Activated CD4-positive, alpha-beta memory T cell treated with anti-CD3 and anti-CD28 coated beads for 36 hours (primary cell): ENCODE measurements around the gene YWHAQ. TPM values are rescaled to one million over a fixed set of nuclear protein-coding genes. Genes with fewer than 3 reads are reported as not detected.
"Not testable (repeated sequence)": the region's sequence is repeated elsewhere in the genome, so short reads cannot be mapped to it uniquely, and the experiment has no call there.

Source experiments
- CTCF ChIA-PET: fragments of 350-600 bp; sonication (Branson Sonifier 250); formaldehyde crosslinking; loops from one replicate; lab custom pipeline; 2021; ENCODE audit warnings: antibody characterized with exemption, inconsistent platforms; lab: Charles Lee
- POLR2A ChIA-PET: fragments of 350-600 bp; sonication (Branson Sonifier 250); formaldehyde crosslinking; loops from one replicate; lab custom pipeline; 2021; ENCODE audit warnings: antibody characterized with exemption; lab: Charles Lee
- DNase-seq: peaks from one replicate; pipeline ENCODE4 v3.0.0-alpha.2; 2020
- H3K27ac Mint-ChIP-seq: one replicate; pipeline ENCODE4 v1.8.0; 2021; ENCODE audit warnings: mixed read lengths
- H3K27me3 Mint-ChIP-seq: one replicate; pipeline ENCODE4 v1.8.0; 2021; ENCODE audit warnings: mixed read lengths
- H3K36me3 Mint-ChIP-seq: one replicate; pipeline ENCODE4 v1.8.0; 2021; ENCODE audit warnings: mixed read lengths
- H3K4me1 Mint-ChIP-seq: one replicate; pipeline ENCODE4 v1.8.0; 2021; ENCODE audit warnings: low read depth, mixed read lengths
- H3K4me3 Mint-ChIP-seq: one replicate; pipeline ENCODE4 v1.8.0; 2021; ENCODE audit warnings: mild to moderate bottlenecking, mixed read lengths
- H3K9me3 Mint-ChIP-seq: one replicate; pipeline ENCODE4 v1.8.0; 2021; ENCODE audit warnings: mixed read lengths
- intact Hi-C: fragments of 100-400 bp; cut with micrococcal nuclease; formaldehyde crosslinking; loops from one replicate; pipeline ENCODE4 v1.15.1; 2023
- total RNA-seq, 2 experiments: library from RNA; stranded (reverse); gene quantifications; one replicate each; pipeline ENCODE4 v1.2.3, GENCODE V29; 2021

YWHAQ gene
- total RNA-seq, 2 experiments from 2014 or later = 495 to 541 TPM

DNA sequence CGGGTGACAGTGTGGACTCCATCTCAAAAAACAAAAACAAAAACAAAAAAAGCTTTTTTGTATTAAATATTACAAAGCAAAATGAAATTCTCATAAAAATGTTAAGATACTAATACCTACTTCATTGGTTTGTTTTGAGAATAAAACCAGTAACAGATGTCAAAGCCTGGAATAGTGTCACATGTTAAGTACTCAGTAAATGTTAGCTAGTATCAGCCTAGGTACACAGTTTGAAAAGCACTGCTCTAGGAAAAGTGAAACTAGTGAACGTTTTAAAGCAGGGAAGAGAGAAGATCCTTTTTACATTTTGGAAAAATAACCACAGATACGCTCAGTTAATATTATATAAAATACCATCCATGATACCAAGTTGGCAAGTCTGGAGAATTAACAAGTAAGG is 38.1 kb downstream of the YWHAQ start:
- intact Hi-C loops = no loop called here
- H3K27me3 Mint-ChIP-seq = no peaks in the 10 kb centered on the region
- CTCF ChIA-PET = no interaction called here
- H3K36me3 Mint-ChIP-seq = peaks cover 35% of the 10 kb centered on the region
- DNase-seq = no peak
- H3K9me3 Mint-ChIP-seq = no peaks in the 10 kb centered on the region
- peaks cover 66% of the 10 kb centered on the region for H3K4me1 Mint-ChIP-seq
- no peak overlapping the region for H3K4me3 Mint-ChIP-seq
- POLR2A ChIA-PET = no interaction called here
- peak overlapping the region; percentile 65 for H3K27ac Mint-ChIP-seq

DNA sequence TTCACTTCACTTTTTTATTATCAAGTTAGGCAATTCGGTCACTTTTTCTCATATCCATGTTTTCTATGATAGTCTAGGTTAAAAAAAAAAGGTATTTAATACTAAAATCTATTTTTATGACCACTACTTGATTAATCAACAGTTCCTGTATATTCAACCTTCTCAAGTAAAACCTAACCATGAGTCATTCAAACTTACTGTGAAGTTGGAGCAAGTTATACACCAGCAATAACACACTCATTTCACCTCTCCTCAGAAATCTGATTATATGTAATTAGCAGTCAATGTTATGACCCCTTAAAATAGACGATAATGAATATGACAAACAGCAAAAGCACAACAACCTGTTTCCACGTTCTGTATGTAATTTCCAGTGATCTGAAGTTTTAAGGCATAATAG is 40.2 kb downstream of the YWHAQ start:
- H3K4me1 Mint-ChIP-seq = peaks cover 56% of the 10 kb centered on the region
- peaks cover 48% of the 10 kb centered on the region for H3K36me3 Mint-ChIP-seq
- no peak for DNase-seq
- peak overlapping the region; percentile 57 for H3K27ac Mint-ChIP-seq
- ChIA-PET POLR2A (interaction anchor here (0.9 to 1.6 kb wide), 6 partner anchors 27 to 168 kb away, joined by 3 to 5 read pairs (median 4); partner anchors contain the start of genes ADAM17, ITGB1BP1 and YWHAQ), CTCF (interaction anchor here (1.1 to 4.1 kb wide), 5 partner anchors 11 to 209 kb away, joined by 3 to 17 read pairs (median 5); partner anchors contain the start of gene ADAM17)
- H3K4me3 Mint-ChIP-seq = no peak overlapping the region
- intact Hi-C loops = no loop called here
- no peaks in the 10 kb centered on the region for H3K9me3 Mint-ChIP-seq
- no peaks in the 10 kb centered on the region for H3K27me3 Mint-ChIP-seq

GRCh38 chr2:9586465-9586864 is 44.3 kb downstream of the YWHAQ start:
- intact Hi-C loops = no loop called here
- H3K9me3 Mint-ChIP-seq = no peaks in the 10 kb centered on the region
- CTCF ChIA-PET = interaction anchor here (0.6 to 4.1 kb wide), 3 partner anchors 10 to 134 kb away, joined by 3 to 17 read pairs (median 6); partner anchors contain the start of gene ADAM17
- no peaks in the 10 kb centered on the region for H3K27me3 Mint-ChIP-seq
- no peak for DNase-seq
- H3K4me3 Mint-ChIP-seq = no peak overlapping the region
- POLR2A ChIA-PET = no interaction called here
- H3K27ac Mint-ChIP-seq = no peak overlapping the region
- peaks cover 26% of the 10 kb centered on the region for H3K4me1 Mint-ChIP-seq
- peaks cover 60% of the 10 kb centered on the region for H3K36me3 Mint-ChIP-seq

DNA sequence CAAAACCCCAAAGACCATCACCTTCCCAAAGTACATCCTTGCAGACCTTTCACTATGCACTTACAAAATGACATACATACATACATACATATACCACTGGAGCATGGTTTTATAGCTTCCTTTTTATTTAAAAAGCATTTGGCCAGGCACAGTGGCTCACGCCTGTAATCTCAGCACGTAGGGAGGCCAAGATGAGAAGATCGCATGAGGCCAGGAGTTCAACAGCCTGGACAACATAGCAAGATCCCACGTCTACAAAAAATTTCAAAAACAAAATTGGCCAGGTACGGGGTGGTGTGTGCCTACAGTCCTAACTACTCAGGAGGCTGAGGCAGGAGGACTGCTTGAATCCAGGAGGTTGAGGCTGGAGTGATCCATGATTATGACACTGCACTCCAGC is 45.3 kb downstream of the YWHAQ start:
- POLR2A ChIA-PET = no interaction called here
- Mint-ChIP-seq H3K36me3 (peaks cover 56% of the 10 kb centered on the region), H3K27ac (no peak overlapping the region), H3K4me1 (peaks cover 16% of the 10 kb centered on the region), H3K27me3 (no peaks in the 10 kb centered on the region), H3K4me3 (no peak overlapping the region), H3K9me3 (no peaks in the 10 kb centered on the region)
- DNase-seq = no peak
- CTCF ChIA-PET = no interaction called here
- intact Hi-C loops = no loop called here

DNA sequence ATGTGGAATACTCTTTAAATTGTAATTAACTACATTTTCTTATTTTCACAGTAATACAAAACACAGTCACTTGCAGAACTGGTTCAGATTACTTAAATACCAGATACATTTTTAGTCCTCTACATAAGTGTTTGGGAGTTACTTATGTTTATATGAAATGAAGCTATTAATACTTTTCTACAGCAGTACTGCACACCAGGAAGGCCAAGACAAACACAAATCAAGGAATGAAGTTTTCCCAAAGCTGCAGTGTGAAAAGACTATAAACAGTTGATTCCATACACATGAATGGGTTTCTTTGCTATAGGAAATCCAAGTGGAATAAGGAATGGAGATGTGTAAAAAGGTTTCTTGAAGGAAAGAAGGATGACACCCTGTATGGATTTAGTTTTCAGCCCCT is 45.9 kb downstream of the YWHAQ start:
- H3K4me1 Mint-ChIP-seq = peaks cover 11% of the 10 kb centered on the region
- intact Hi-C loops, H3K9me3 Mint-ChIP-seq, DNase-seq, H3K4me3 Mint-ChIP-seq, H3K27me3 Mint-ChIP-seq, POLR2A ChIA-PET, H3K27ac Mint-ChIP-seq, CTCF ChIA-PET: not testable (repeated sequence)
- H3K36me3 Mint-ChIP-seq = peaks cover 52% of the 10 kb centered on the region

GRCh38 chr2:9582624-9583023 is 48.2 kb downstream of the YWHAQ start:
- no peaks in the 10 kb centered on the region for H3K9me3 Mint-ChIP-seq

DNA sequence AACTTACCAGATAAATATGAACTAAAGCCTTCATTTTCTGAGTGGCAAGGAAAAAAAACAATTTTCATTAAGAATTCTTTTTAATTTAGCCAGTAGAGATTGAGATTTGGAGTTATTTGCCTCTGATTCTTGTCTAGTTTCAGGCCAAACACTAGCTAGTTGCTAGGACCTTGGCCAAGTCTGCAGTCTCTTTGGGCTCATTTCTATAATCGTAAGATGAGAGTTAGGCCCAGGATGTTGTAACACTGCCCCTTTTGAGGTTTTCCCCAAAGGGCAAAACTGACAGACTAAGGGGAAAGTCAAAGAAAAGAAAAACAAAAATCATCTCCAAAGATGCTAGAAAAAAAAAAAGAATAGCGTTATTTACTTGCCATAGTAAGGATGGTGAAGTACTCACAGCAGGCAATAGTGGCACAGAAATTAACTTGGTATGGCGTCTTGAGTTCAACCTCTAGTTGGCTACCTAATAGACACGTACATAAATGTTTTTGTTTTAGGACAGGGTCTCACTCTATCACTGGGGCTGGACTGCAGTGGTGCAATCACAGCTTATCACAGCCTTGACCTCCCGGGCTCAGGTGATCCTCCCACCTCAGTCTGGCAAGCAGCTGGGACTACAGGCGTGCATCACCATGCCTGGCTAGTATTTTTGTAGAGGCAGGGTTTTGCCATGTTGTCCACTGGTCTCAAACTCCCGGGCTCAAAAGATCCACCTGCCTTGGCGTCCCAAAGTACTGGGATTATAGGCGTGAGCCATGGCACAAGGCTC is 52.1 kb downstream of the YWHAQ start:
- intact Hi-C loops = no loop called here
- ChIA-PET CTCF (interaction anchor here (2.3 kb wide), 1 partner anchor 12 kb away, joined by 7 read pairs; no protein-coding TSS in a partner anchor), POLR2A (no interaction called here)
- no peaks in the 10 kb centered on the region for H3K9me3 Mint-ChIP-seq
- no peak overlapping the region for H3K27ac Mint-ChIP-seq
- H3K36me3 Mint-ChIP-seq = peaks cover 11% of the 10 kb centered on the region
- H3K27me3 Mint-ChIP-seq = no peaks in the 10 kb centered on the region
- no peak for DNase-seq
- H3K4me3 Mint-ChIP-seq = no peak overlapping the region
- peaks cover 8% of the 10 kb centered on the region for H3K4me1 Mint-ChIP-seq

More at GRCh38 chr2:9582624-9583023, 48.2 kb downstream of the YWHAQ start:
- DNase-seq = no peak
- ChIA-PET CTCF (no interaction called here), POLR2A (no interaction called here)
- peaks cover 6% of the 10 kb centered on the region for H3K4me1 Mint-ChIP-seq
- intact Hi-C loops = no loop called here
- no peaks in the 10 kb centered on the region for H3K27me3 Mint-ChIP-seq
- H3K4me3 Mint-ChIP-seq = no peak overlapping the region
- H3K36me3 Mint-ChIP-seq = peaks cover 45% of the 10 kb centered on the region
- no peak overlapping the region for H3K27ac Mint-ChIP-seq

- no peaks in the 10 kb centered on the region for H3K9me3 Mint-ChIP-seq
- ChIA-PET CTCF (interaction anchor here (0.6 kb wide), 1 partner anchor 44 kb away, joined by 3 read pairs; no protein-coding TSS in a partner anchor), POLR2A (no interaction called here)
- peaks cover 17% of the 10 kb centered on the region for H3K4me1 Mint-ChIP-seq
- no peak overlapping the region for H3K4me3 Mint-ChIP-seq
- intact Hi-C loops = no loop called here
- H3K27me3 Mint-ChIP-seq = no peaks in the 10 kb centered on the region
- no peak overlapping the region for H3K27ac Mint-ChIP-seq
- H3K36me3 Mint-ChIP-seq = peaks cover 2% of the 10 kb centered on the region
- DNase-seq = no peak
Measured at GRCh38 chr2:9574331-9574730, 56.5 kb downstream of the YWHAQ start.

- Mint-ChIP-seq H3K9me3 (no peaks in the 10 kb centered on the region), H3K36me3 (peaks cover 2% of the 10 kb centered on the region), H3K4me1 (peaks cover 17% of the 10 kb centered on the region), H3K27me3 (no peaks in the 10 kb centered on the region), H3K4me3 (no peak overlapping the region), H3K27ac (no peak overlapping the region)
- intact Hi-C loops = no loop called here
- ChIA-PET POLR2A (no interaction called here), CTCF (interaction anchor here (0.6 kb wide), 1 partner anchor 44 kb away, joined by 3 read pairs; no protein-coding TSS in a partner anchor)
- no peak for DNase-seq
Measured at GRCh38 chr2:9573840-9574239, 57.0 kb downstream of the YWHAQ start.

GRCh38 chr2:9573013-9573720 is 57.6 kb downstream of the YWHAQ start:
- H3K27ac Mint-ChIP-seq = no peak overlapping the region
- ChIA-PET CTCF (interaction anchor here (0.8 kb wide), 1 partner anchor 14 kb away, joined by 3 read pairs; no protein-coding TSS in a partner anchor), POLR2A (no interaction called here)
- H3K36me3 Mint-ChIP-seq = no peaks in the 10 kb centered on the region
- no peak overlapping the region for H3K4me3 Mint-ChIP-seq
- H3K9me3 Mint-ChIP-seq = no peaks in the 10 kb centered on the region
- H3K4me1 Mint-ChIP-seq = peaks cover 17% of the 10 kb centered on the region
- DNase-seq = no peak
- intact Hi-C loops = no loop called here
- no peaks in the 10 kb centered on the region for H3K27me3 Mint-ChIP-seq

- intact Hi-C loops = no loop called here
- CTCF ChIA-PET = interaction anchor here (1.0 to 1.2 kb wide), 2 partner anchors 15 to 30 kb away, joined by 3 to 5 read pairs; partner anchors contain the start of gene ADAM17
Measured at GRCh38 chr2:9570182-9571060, 60.4 kb downstream of the YWHAQ start.

More at GRCh38 chr2:9570182-9571060, 60.4 kb downstream of the YWHAQ start:
- Mint-ChIP-seq H3K27me3 (no peaks in the 10 kb centered on the region), H3K36me3 (no peaks in the 10 kb centered on the region), H3K4me1 (peaks cover 17% of the 10 kb centered on the region), H3K4me3 (no peak overlapping the region), H3K9me3 (no peaks in the 10 kb centered on the region), H3K27ac (no peak overlapping the region)
- POLR2A ChIA-PET = interaction anchor here (0.7 kb wide), 1 partner anchor 95 kb away, joined by 4 read pairs; no protein-coding TSS in a partner anchor
- no peak for DNase-seq
